WTC11 (cell line): ENCODE results near the gene SDR42E2. TPM values are rescaled to one million over a fixed set of nuclear protein-coding genes. Genes with fewer than 3 reads are reported as not detected.

Source experiments
- ARID4B ChIP-seq: sonication (generic); formaldehyde crosslinking; IDR thresholded peaks from 2 replicates; pipeline ENCODE4 v1.8.0; 2023; ENCODE audit warnings: missing genetic modification reagents, mild to moderate bottlenecking, borderline replicate concordance
- ATF6 ChIP-seq: sonication (generic); formaldehyde crosslinking; IDR thresholded peaks from 2 replicates; pipeline ENCODE4 v1.8.1; 2023; ENCODE audit warnings: mild to moderate bottlenecking, missing genetic modification reagents
- CREM ChIP-seq: sonication (generic); formaldehyde crosslinking; IDR thresholded peaks from 2 replicates; pipeline ENCODE4 v1.8.1; 2022; ENCODE audit warnings: mild to moderate bottlenecking, missing genetic modification reagents, moderate library complexity
- E2F5 ChIP-seq: sonication (generic); formaldehyde crosslinking; IDR thresholded peaks from 2 replicates; pipeline ENCODE4 v1.8.1; 2022; ENCODE audit warnings: mild to moderate bottlenecking, moderate library complexity, missing genetic modification reagents
- GTF2I ChIP-seq: fragments of 250-450 bp; sonication (Bioruptor Pico); conservative IDR thresholded peaks from 2 replicates; pipeline ENCODE4 v1.4.0; 2021; ENCODE audit warnings: mild to moderate bottlenecking
- MLX ChIP-seq: sonication (generic); formaldehyde crosslinking; IDR thresholded peaks from 2 replicates; pipeline ENCODE4 v1.8.1; 2023; ENCODE audit warnings: mild to moderate bottlenecking, missing genetic modification reagents, moderate library complexity
- NFYB ChIP-seq: sonication (generic); formaldehyde crosslinking; conservative IDR thresholded peaks from 2 replicates; pipeline ENCODE4 v1.8.0; 2022; ENCODE audit warnings: low read depth, missing genetic modification reagents
- PRDM15 ChIP-seq: sonication (generic); formaldehyde crosslinking; IDR thresholded peaks from 2 replicates; pipeline ENCODE4 v1.8.0; 2022; ENCODE audit warnings: missing genetic modification reagents
- RORB ChIP-seq: fragments of 250-450 bp; sonication (Bioruptor Pico); IDR thresholded peaks from 2 replicates; pipeline ENCODE4 v1.9.0; 2021; ENCODE audit warnings: mild to moderate bottlenecking
- SMAD4 ChIP-seq: sonication (generic); formaldehyde crosslinking; IDR thresholded peaks from 2 replicates; pipeline ENCODE4 v1.8.0; 2022; ENCODE audit warnings: mild to moderate bottlenecking, missing genetic modification reagents
- TEAD1 ChIP-seq: sonication (generic); formaldehyde crosslinking; IDR thresholded peaks from 2 replicates; pipeline ENCODE4 v1.8.0; 2022; ENCODE audit warnings: mild to moderate bottlenecking, missing genetic modification reagents
- TEAD4 ChIP-seq: sonication (generic); formaldehyde crosslinking; IDR thresholded peaks from 2 replicates; pipeline ENCODE4 v1.8.0; 2022; ENCODE audit warnings: mild to moderate bottlenecking, missing genetic modification reagents
- TP53 ChIP-seq: sonication (generic); formaldehyde crosslinking; IDR thresholded peaks from 2 replicates; pipeline ENCODE4 v1.8.1; 2023; ENCODE audit warnings: mild to moderate bottlenecking, missing genetic modification reagents
- ZNF317 ChIP-seq: sonication (generic); formaldehyde crosslinking; IDR thresholded peaks from 2 replicates; pipeline ENCODE4 v1.8.1; 2023; ENCODE audit warnings: low read depth, mild to moderate bottlenecking, moderate library complexity, missing genetic modification reagents, borderline replicate concordance
- ZNF425 ChIP-seq: fragments of 250-450 bp; sonication (Bioruptor Pico); conservative IDR thresholded peaks from 2 replicates; pipeline ENCODE4 v1.9.0; 2021; ENCODE audit warnings: mild to moderate bottlenecking
- ZNF532 ChIP-seq: fragments of 250-450 bp; sonication (Bioruptor Pico); IDR thresholded peaks from 2 replicates; pipeline ENCODE4 v1.9.0; 2021; ENCODE audit warnings: mild to moderate bottlenecking, borderline replicate concordance
- ZSCAN18 ChIP-seq: fragments of 250-450 bp; sonication (Bioruptor Pico); IDR thresholded peaks from 2 replicates; pipeline ENCODE4 v2.1.2; 2022; ENCODE audit warnings: mild to moderate bottlenecking, moderate library complexity
- total RNA-seq: library from RNA; stranded (reverse); gene quantifications from 3 replicates; pipeline ENCODE4 v1.2.3, GENCODE V29; 2021

SDR42E2 gene
- total RNA-seq, 1 experiment from 2014 or later, result 0.13 TPM

GRCh38 chr16:22206013-22206841 lies 43.9 kb downstream of the SDR42E2 start, which contains the start of gene EEF2K (continued):
- TF ChIP-seq E2F5 (0 out of 2 replicates have a peak, but pooled peaks have one; percentile 71), TEAD4 (CRISPR knock-in tag) (no peak), ZNF532 (CRISPR knock-in tag) (no peak), SMAD4 (peak; percentile 37; the same call in 1 of the 2 replicates), ZSCAN18 (CRISPR knock-in tag) (no peak), TP53 (CRISPR knock-in tag) (no peak), GTF2I (no peak), CREM (CRISPR knock-in tag) (no peak; the same call in 1 of the 2 replicates), MLX (CRISPR knock-in tag) (no peak), PRDM15 (CRISPR knock-in tag) (no peak; the same call in 1 of the 2 replicates), ZNF425 (CRISPR knock-in tag) (no peak), ARID4B (CRISPR knock-in tag) (peak; percentile 28; the same call in 1 of the 2 replicates), TEAD1 (CRISPR knock-in tag) (peak; percentile 46), NFYB (CRISPR knock-in tag) (no peak), ATF6 (CRISPR knock-in tag) (no peak), RORB (no peak), ZNF317 (CRISPR knock-in tag) (no peak)
